Activated CD4-positive, alpha-beta T cell treated with anti-CD3 and anti-CD28 coated beads, Interleukin-2, amount 50 U/mL, for 48 hours (primary cell): Measurements from ENCODE around the gene NADK.
"Not testable (repeated sequence)": the region's sequence is repeated elsewhere in the genome, so short reads cannot be mapped to it uniquely, and the experiment has no call there.

Source experiments
- DNase-seq, 2 experiments: peaks; one replicate each; pipeline ENCODE4 v3.0.0-alpha.2; 2020

NADK gene

DNA sequence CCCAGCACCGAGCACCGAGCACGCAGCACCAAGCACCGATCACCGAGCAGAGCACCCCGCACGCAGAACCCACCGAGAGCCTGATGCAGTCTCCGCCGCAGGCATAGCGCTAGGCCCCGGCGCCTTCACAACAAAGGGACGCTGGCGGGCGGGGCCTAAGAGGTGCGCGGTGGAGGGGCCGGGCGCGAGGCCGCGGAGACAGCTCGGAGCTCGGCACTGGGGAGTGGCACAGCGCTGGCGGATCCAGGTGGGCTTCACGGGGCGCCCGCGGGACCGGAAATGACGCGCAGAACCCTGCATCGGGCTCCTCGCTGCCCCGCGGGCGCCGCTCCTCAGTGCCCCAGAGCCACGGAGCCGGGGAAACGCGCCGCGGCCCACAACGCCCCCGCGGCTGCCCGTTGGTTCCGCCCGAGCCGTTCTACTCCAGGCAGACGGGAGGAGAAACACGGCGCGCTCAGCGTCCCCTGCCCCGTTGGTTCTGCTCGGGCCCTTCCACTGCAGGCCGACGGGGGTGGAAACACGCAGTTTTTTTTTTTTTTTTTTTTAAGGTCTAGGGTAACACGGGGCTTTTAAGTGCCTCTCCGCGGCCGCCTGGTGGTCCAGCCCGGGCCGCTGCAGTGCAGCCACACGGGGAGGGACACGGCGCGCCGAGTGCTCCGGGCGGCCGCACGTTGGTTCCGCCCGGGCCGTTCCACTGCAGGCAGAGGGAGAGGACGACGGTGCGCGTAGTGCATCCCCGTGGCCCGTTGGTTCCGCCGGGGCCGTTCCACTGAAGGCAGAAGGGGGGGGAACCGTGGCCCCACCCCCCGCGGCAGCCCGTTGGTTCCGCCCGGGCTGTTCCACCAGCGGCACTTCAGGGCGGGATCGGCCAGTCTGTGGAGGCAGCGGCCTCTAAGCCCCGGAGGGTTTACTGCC, 32.4 kb downstream of the NADK start:
- peak; percentile 94 for DNase-seq

GRCh38 chr1:1742529-1742928, 35.7 kb downstream of the NADK start:
- DNase-seq: not testable (repeated sequence)

- not testable (repeated sequence) for DNase-seq
These were observed 37.3 kb downstream of the NADK start for GRCh38 chr1:1741013-1741412.

DNA sequence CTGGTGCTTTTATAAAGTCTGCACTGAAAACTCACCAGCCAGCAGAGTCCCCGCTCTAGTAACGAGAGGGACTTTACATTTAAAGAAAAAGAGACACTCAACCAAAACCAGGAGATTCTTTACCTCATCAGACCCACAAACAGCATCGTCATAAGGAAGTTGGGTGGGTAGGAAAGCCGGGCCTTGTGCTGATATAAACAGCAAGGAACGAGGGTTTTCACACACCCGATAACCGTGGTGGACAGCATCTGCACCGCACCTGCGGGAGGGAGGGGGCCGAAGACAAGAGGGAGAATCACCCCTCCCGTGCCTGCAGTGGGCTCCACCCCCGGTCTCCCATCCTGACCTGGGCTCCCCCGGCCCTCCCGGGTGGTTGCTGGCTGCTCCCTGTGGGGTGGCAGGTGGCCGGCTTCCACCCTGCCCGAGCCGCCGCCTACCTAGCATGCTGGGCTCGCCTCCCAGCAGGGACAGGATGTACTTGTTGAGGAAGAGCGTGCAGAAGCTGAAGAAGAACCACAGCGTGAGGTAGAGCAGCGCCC, 39.4 kb downstream of the NADK start:
- not testable (repeated sequence) for DNase-seq

GRCh38 chr1:1737675-1738590, 40.3 kb downstream of the NADK start:
- not testable (repeated sequence) for DNase-seq

DNA sequence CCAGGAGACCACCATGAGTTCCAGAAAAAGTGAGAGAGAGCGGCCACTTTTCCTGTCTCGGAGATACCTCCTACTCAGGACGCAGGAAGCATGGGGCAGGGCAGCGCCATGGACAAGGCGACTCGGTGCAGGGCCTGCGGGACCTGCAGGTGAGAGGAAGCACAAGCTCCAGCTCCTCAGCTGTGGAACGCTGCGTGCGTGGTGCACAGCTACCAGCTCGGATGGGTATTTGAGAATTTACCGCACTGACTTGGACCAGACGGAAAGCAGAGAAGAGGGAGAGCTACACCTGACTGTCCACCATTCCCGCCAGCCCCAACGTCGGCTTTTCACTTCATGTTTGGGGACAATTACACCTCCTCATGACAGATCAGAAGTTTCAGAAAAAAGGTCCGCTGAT, 45.9 kb downstream of the NADK start:
- DNase-seq: no peak

- DNase-seq: no peak
These were observed 47.4 kb downstream of the NADK start for GRCh38 chr1:1730870-1731269.

DNA sequence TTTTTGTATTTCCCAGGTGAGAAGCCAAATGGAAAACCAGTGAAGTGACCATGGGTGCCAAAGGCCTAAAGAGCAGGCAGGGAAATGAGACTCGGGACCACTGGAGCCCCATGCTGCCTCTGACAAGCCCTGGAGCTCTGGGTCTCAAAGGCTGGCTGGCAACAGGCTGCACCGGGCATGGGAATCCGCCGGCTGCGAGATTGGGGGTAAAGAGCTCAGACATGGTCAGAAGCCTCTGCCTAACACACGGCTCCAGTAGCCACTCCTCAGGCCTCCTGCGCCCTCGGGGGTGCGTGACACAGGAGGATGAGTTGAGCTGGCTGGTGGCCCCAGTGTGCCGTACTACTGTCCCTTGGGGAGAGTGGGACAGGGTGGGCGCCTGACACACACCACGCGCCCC, 48.0 kb downstream of the NADK start:
- not testable (repeated sequence) for DNase-seq

DNA sequence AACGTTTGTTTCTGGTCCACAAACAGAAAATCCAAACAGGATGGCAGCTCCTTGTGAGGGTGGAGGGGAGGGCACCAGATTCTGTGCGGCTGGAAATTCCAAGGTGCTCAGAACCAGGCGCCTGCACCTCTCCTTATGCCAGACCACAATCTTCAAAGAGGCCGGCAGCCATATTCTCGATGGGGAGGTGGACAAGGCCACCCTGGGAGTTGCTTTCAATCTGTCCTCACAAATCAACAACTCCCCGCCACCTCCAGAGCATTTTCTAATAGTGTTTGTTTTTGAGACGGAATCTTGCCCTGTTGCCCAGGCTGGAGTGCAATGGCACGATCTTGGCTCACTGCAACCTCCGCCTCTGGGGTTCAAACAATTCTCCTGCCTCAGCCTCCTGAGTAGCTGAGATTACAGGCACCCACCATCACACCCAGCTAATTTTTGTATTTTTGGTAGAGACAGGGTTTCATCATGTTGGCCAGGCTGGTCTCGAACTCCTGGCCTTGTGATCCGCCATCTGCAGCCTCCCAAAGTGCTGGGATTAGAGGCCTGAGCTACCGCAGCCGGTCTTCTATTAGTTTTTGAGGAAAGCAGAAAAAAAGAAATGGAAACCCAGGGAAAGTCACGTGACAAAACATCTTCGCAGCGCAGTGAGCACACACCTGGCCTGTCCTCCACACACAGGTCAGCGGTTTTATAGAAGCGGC, 49.0 kb downstream of the NADK start:
- not testable (repeated sequence) for DNase-seq

DNA sequence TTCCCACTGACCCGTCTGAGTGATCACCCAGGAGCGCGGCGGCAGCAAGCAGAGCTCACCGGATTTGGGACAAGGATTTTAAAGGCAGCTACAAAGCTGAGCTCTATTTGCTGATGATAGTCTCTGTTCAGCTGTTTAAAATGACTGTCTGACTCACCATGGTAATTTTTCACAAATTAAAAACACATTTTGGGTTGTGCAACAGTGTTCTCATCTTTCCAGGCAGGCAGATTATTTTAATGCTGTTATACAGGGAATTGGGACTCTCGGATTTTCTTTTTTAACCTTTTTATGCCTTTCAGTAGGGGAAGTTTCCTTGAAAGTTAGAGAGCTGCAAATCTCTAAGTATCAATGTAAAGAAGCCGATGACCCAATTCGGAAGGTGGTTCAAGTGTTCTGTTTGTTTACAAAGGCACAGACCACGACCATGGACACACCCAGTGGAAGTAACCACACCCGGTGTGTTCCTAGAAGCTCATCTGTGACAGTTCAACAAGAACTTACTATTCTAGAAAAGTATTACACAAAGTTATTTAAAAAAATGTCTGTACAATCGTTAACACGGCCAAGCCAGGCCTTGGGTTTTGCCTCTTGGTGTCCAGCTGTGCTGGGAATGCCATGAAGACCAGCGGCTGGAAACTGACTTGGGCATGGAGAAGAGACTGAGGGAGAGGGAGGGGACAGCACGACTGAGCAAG, 49.8 kb downstream of the NADK start:
- not testable (repeated sequence) for DNase-seq

DNA sequence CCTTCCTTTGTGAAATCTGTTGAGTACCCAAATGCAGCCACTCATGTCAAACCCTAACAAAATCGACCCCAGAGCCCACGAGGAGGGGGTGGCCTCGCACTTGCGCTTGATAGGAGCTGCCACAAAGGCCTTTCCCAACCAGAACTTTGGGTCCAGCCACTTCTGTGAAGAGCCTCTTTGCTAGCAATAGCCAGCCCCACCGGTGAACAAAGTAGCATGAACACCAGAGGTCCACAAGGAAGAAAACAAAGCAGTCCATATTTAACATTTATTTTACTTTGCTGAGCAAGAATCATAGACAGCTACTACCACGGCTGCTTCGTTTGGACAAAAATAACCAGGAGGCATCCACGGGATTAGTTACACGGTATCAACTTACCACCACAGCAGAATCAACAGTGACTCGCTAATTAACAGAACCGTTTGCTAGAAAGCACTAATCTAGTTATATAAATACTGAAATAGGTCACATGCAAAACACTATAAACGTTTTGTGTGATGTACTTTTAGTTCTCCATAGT, 51.1 kb downstream of the NADK start:
- not testable (repeated sequence) for DNase-seq

GRCh38 chr1:1726088-1726487, 52.2 kb downstream of the NADK start:
- DNase-seq: not testable (repeated sequence)

GRCh38 chr1:1724035-1724864, 54.0 kb downstream of the NADK start, which contains the start of gene CDK11A:
Gene CDK11A (minus strand): TSS chr1:1724357. CDS start chr1:1722818, 1,539 bp downstream.
- DNase-seq: peak; percentile 89 to 93

DNA sequence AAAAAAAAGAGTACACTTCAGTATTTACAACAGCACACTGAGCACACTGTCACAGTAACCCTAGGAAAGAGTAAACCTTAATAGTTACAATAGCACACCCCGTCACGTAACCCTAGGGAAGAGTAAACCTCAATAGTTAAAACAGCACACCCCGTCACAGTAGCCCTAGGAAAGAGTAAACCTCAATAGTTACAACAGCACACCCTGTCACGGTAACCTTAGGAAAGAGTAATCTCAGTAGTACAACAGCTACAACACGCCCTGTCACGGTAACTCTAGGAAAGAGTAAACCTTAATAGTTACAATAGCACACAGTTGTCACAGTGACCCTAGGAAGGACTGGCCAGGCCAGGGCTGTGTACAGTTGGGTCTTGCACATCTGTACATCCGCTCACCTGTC, 57.1 kb downstream of the NADK start:
- no peak for DNase-seq

GRCh38 chr1:1715109-1715883, 63.0 kb downstream of the NADK start:
- not testable (repeated sequence) for DNase-seq

GRCh38 chr1:1707897-1708296, 70.4 kb downstream of the NADK start:
- not testable (repeated sequence) for DNase-seq

- not testable (repeated sequence) for DNase-seq
These were observed 71.0 kb downstream of the NADK start for GRCh38 chr1:1707241-1707640.

DNA sequence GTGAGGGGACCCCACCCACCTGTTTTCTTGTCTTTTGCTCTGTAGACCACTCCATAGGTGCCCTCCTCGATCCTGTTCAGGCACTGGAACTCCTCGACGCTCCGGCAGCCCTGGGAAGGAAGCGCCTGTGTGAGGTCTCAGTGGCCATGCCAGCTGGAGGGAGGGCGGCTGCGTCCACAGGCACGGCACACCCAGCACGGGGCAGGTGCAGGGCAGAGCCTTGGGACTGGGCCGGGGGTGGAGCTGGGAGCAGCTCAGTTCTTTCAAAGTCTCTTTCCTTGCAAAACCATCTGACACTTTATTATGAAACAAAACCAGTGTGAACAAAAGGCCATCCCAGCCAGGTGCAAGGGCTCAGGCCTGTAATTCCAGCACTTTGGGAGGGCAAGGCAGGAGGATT, 72.6 kb downstream of the NADK start:
- DNase-seq: not testable (repeated sequence)

GRCh38 chr1:1704284-1704957, 73.8 kb downstream of the NADK start:
- not testable (repeated sequence) for DNase-seq
